Neural cell (in vitro differentiated cells): ENCODE data around the gene CDK9. TPM values are rescaled to one million over a fixed set of nuclear protein-coding genes. Genes with fewer than 3 reads are reported as not detected.

Experiments used
- H2AFZ ChIP-seq: fragments of 200-600, 300-800 bp; sonication (generic), shearing (Covaris generic); 2 replicates; pipeline ENCODE4 v1.6.0; 2014; ENCODE audit warnings: low read depth, mild to moderate bottlenecking, antibody characterized with exemption, low read length, moderate library complexity
- H3F3A ChIP-seq: fragments of 200-600 bp; shearing (Covaris generic); 2 replicates; pipeline ENCODE4 v1.6.1; 2016; ENCODE audit warnings: mild to moderate bottlenecking, moderate library complexity, mixed read lengths, antibody characterized with exemption, low read length; ENCODE audit not compliant: insufficient read depth, poor library complexity, severe bottlenecking
- H3K27ac ChIP-seq: fragments of 200-600, 300-800 bp; sonication (generic), shearing (Covaris generic); 2 replicates; pipeline ENCODE4 v1.5.1; 2014; ENCODE audit warnings: mild to moderate bottlenecking, low read length, moderate library complexity
- H3K27me3 ChIP-seq: fragments of 300-800, 200-600 bp; sonication (generic), shearing (Covaris generic); 2 replicates; pipeline ENCODE4 v1.6.0; 2014; ENCODE audit warnings: mild to moderate bottlenecking, low read depth, low read length, moderate library complexity; ENCODE audit not compliant: insufficient read depth
- H3K36me3 ChIP-seq: fragments of 300-800, 200-600 bp; sonication (generic), shearing (Covaris generic); 2 replicates; pipeline ENCODE4 v1.5.1; 2014; ENCODE audit warnings: mild to moderate bottlenecking, antibody characterized with exemption, low read length, moderate library complexity; ENCODE audit not compliant: insufficient read depth
- H3K4me2 ChIP-seq: fragments of 300-800, 200-600 bp; sonication (generic), shearing (Covaris generic); 2 replicates; pipeline ENCODE4 v1.6.0; 2014; ENCODE audit warnings: mild to moderate bottlenecking, low read length
- H3K4me3 ChIP-seq: fragments of 300-800, 200-600 bp; sonication (generic), shearing (Covaris generic); 2 replicates; pipeline ENCODE4 v1.5.1; 2014; ENCODE audit warnings: mild to moderate bottlenecking, low read length, moderate library complexity
- H3K79me2 ChIP-seq: fragments of 200-600 bp; shearing (Covaris generic); replicated peaks from 2 replicates; pipeline ENCODE4 v1.6.0; 2014; ENCODE audit warnings: mild to moderate bottlenecking, low read length, moderate library complexity; ENCODE audit not compliant: insufficient read depth
- H3K9ac ChIP-seq: fragments of 300-800, 200-600 bp; sonication (generic), shearing (Covaris generic); 2 replicates; pipeline ENCODE4 v1.6.1; 2016; ENCODE audit warnings: mild to moderate bottlenecking, low read length, mixed read lengths
- H3K9me2 ChIP-seq: fragments of 200-600 bp; shearing (Covaris generic); 2 replicates; pipeline ENCODE4 v1.6.1; 2016; ENCODE audit warnings: mild to moderate bottlenecking, low read length, mixed read lengths; ENCODE audit not compliant: insufficient read depth
- H3K9me3 ChIP-seq: fragments of 200-600, 300-800 bp; sonication (generic), shearing (Covaris generic); 2 replicates; pipeline ENCODE4 v1.6.1; 2016; ENCODE audit warnings: mild to moderate bottlenecking, mixed run types, low read length, moderate library complexity, mixed read lengths
- H4K20me1 ChIP-seq: fragments of 200-600 bp; shearing (Covaris generic); 2 replicates; pipeline ENCODE4 v1.6.1; 2016; ENCODE audit warnings: mild to moderate bottlenecking, mixed run types; ENCODE audit not compliant: insufficient read depth
- EP300 ChIP-seq: fragments of 450-650 bp; conservative IDR thresholded peaks from 2 replicates; pipeline ENCODE4 v1.6.1; 2014; ENCODE audit warnings: antibody characterized with exemption, mild to moderate bottlenecking, moderate library complexity; ENCODE audit not compliant: poor library complexity, severe bottlenecking
- EZH2 ChIP-seq: fragments of 200-600, 300-800 bp; shearing (Covaris generic), sonication (generic); IDR thresholded peaks from 2 replicates; pipeline ENCODE4 v1.6.1; 2014; ENCODE audit warnings: antibody characterized with exemption, low read length, borderline replicate concordance, mild to moderate bottlenecking; ENCODE audit not compliant: insufficient read depth, poor library complexity, severe bottlenecking
- MXI1 ChIP-seq: fragments of 450-650 bp; conservative IDR thresholded peaks from 2 replicates; pipeline ENCODE4 v1.6.1; 2014; ENCODE audit warnings: antibody characterized with exemption, mild to moderate bottlenecking; ENCODE audit not compliant: poor library complexity, severe bottlenecking
- POLR2AphosphoS5 ChIP-seq: IDR thresholded peaks from 2 replicates; pipeline ENCODE4 v1.6.1; 2012
- RAD21 ChIP-seq: fragments of 450-650 bp; conservative IDR thresholded peaks from 2 replicates; pipeline ENCODE4 v1.6.1; 2014; ENCODE audit warnings: antibody characterized with exemption, mild to moderate bottlenecking, moderate library complexity
- SMC3 ChIP-seq: fragments of 450-650 bp; conservative IDR thresholded peaks from 2 replicates; pipeline ENCODE4 v1.6.1; 2014; ENCODE audit warnings: antibody characterized with exemption, mild to moderate bottlenecking, moderate library complexity; ENCODE audit not compliant: poor library complexity
- TAF1 ChIP-seq: IDR thresholded peaks from 2 replicates; pipeline ENCODE4 v1.6.1; 2012; ENCODE audit warnings: low read depth
- polyA plus RNA-seq: library from polyadenylated mRNA; depleted of rRNA; stranded (reverse); fragments of >200 nt; gene quantifications from 2 replicates; pipeline ENCODE4 v1.2.3, GENCODE V29; 2014
- TF ChIP-seq, protein P1 (sequence below): fragments of 450-650 bp; IDR thresholded peaks from 2 replicates; pipeline ENCODE4 v1.5.1; 2014; ENCODE audit warnings: antibody characterized with exemption, mild to moderate bottlenecking, moderate library complexity; ENCODE audit not compliant: poor library complexity, severe bottlenecking
- TF ChIP-seq, protein P2 (sequence below): IDR thresholded peaks from 2 replicates; pipeline ENCODE4 v1.6.1; 2012; ENCODE audit warnings: borderline replicate concordance

Gene CDK9
- polyA plus RNA-seq, 1 donor from 2014 or later = 195 TPM

DNA sequence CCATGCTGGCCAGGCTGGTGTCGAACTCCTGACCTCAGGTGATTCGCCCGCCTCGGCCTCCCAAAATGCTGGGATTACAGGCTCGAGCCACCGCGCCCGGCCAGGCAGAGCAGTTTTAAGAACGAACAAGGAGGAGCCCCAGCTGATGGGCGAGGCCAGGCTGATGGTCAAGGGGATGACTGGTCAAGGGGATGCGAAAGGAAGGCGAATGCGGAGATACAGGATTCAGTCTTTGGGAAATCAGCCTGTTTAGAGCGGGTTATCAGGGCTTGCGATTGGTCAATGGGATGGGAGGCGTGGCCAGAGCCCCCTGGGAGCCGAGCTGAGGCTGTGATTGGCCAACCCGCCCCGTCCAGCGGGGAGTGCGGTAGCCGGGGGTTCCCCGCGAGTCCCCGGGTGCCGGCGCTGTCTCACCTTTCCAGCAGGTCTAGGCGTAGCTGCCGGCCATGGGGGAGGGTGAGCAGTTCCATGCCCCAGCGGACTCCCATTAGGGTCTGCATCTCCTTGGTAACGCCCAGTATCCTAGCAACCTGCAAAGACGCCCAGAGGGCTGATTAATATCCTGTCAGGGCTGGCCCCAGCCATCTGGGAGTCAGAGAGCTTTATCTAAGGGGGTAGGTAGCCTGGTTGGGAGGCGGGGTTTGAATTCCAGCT, 43.3 kb upstream of the CDK9 start:
- Histone ChIP-seq H3K9me3 (no peaks in the 10 kb centered on the region), H3K4me3 (peak overlapping the region; percentile 57), H3F3A (no peaks in the 10 kb centered on the region), H3K27me3 (no peaks in the 10 kb centered on the region), H3K9ac (peak overlapping the region; percentile 56), H3K27ac (peak overlapping the region; percentile 64), H4K20me1 (no peaks in the 10 kb centered on the region), H3K36me3 (no peaks in the 10 kb centered on the region), H2AFZ (no peak overlapping the region), H3K9me2 (no peaks in the 10 kb centered on the region), H3K4me2 (peak overlapping the region; percentile 63), H3K79me2 (no peaks in the 10 kb centered on the region)
- peak; percentile 54 for TF ChIP-seq RAD21
- no peak for TF ChIP-seq EZH2
- peak; percentile 37 for TF ChIP-seq SMC3
- TF ChIP-seq MXI1 = peak; percentile 53
- peak; percentile 29 for TF ChIP-seq EP300
- TF ChIP-seq, protein P1, sequence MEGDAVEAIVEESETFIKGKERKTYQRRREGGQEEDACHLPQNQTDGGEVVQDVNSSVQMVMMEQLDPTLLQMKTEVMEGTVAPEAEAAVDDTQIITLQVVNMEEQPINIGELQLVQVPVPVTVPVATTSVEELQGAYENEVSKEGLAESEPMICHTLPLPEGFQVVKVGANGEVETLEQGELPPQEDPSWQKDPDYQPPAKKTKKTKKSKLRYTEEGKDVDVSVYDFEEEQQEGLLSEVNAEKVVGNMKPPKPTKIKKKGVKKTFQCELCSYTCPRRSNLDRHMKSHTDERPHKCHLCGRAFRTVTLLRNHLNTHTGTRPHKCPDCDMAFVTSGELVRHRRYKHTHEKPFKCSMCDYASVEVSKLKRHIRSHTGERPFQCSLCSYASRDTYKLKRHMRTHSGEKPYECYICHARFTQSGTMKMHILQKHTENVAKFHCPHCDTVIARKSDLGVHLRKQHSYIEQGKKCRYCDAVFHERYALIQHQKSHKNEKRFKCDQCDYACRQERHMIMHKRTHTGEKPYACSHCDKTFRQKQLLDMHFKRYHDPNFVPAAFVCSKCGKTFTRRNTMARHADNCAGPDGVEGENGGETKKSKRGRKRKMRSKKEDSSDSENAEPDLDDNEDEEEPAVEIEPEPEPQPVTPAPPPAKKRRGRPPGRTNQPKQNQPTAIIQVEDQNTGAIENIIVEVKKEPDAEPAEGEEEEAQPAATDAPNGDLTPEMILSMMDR = peak; percentile 35
- peak; percentile 75 for TF ChIP-seq POLR2AphosphoS5
- no peak for TF ChIP-seq TAF1
- TF ChIP-seq, protein P2, sequence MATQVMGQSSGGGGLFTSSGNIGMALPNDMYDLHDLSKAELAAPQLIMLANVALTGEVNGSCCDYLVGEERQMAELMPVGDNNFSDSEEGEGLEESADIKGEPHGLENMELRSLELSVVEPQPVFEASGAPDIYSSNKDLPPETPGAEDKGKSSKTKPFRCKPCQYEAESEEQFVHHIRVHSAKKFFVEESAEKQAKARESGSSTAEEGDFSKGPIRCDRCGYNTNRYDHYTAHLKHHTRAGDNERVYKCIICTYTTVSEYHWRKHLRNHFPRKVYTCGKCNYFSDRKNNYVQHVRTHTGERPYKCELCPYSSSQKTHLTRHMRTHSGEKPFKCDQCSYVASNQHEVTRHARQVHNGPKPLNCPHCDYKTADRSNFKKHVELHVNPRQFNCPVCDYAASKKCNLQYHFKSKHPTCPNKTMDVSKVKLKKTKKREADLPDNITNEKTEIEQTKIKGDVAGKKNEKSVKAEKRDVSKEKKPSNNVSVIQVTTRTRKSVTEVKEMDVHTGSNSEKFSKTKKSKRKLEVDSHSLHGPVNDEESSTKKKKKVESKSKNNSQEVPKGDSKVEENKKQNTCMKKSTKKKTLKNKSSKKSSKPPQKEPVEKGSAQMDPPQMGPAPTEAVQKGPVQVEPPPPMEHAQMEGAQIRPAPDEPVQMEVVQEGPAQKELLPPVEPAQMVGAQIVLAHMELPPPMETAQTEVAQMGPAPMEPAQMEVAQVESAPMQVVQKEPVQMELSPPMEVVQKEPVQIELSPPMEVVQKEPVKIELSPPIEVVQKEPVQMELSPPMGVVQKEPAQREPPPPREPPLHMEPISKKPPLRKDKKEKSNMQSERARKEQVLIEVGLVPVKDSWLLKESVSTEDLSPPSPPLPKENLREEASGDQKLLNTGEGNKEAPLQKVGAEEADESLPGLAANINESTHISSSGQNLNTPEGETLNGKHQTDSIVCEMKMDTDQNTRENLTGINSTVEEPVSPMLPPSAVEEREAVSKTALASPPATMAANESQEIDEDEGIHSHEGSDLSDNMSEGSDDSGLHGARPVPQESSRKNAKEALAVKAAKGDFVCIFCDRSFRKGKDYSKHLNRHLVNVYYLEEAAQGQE = no peak

DNA sequence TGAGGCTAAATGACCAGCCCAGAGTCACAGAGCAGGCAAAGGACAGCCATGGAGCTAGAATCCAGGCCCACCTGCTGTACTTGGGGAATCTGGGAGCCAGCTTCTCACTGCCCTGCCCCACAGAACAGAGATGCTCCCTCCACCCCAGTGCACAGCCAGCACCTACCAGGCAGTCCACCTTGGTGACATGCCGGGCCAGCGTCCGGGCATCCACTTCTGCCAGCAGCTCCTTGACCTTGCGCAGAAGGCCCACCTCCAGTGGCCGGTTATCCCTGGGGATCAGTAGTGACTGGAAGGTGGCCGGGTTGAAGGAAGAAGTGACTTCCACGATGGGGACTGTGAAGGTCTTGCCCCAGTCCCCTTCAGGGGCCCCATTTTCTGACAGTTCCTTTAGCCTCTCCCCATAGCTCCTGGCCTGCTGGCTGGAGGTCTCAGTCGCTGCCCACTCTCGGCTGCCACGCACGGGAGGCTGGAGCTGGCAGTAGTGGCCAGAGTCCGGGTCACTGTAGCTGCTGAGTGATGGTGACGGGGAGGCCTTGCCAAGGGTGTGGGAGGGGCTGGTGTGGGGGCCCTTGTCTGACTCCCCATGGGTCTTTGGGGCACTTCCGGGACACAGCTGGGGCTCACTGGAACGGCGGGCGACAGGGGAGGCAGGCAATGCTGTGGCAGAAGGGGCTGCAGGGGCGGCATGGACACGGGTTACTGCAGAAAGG, 41.3 kb upstream of the CDK9 start:
- Histone ChIP-seq H2AFZ (no peak overlapping the region), H4K20me1 (no peaks in the 10 kb centered on the region), H3K36me3 (no peaks in the 10 kb centered on the region), H3K9me2 (no peaks in the 10 kb centered on the region), H3F3A (no peaks in the 10 kb centered on the region), H3K27ac (no peak overlapping the region), H3K27me3 (no peaks in the 10 kb centered on the region), H3K9ac (no peak overlapping the region), H3K4me2 (no peak overlapping the region), H3K9me3 (no peaks in the 10 kb centered on the region), H3K79me2 (no peaks in the 10 kb centered on the region), H3K4me3 (no peak overlapping the region)
- no peak for TF ChIP-seq EZH2
- TF ChIP-seq EP300 = no peak
- TF ChIP-seq, protein P1 = no peak
- TF ChIP-seq, protein P2 = no peak
- TF ChIP-seq RAD21 = no peak
- TF ChIP-seq SMC3 = no peak
- no peak for TF ChIP-seq TAF1
